Endothelial cell (in vitro differentiated cells): Measurements from ENCODE around the gene DIAPH2. TPM values are rescaled to one million over a fixed set of nuclear protein-coding genes. Genes with fewer than 3 reads are reported as not detected.

Experiments used
- DNase-seq: peaks from one replicate; pipeline ENCODE4 v3.0.0; 2021; ENCODE audit warnings: low spot score
- H3K27ac Mint-ChIP-seq: one replicate; pipeline ENCODE4 v1.8.0; 2021; ENCODE audit warnings: mixed read lengths, inconsistent platforms; ENCODE audit not compliant: unreplicated experiment
- H3K27me3 Mint-ChIP-seq: one replicate; pipeline ENCODE4 v1.8.0; 2021; ENCODE audit warnings: mild to moderate bottlenecking, moderate library complexity, mixed read lengths, inconsistent platforms; ENCODE audit not compliant: unreplicated experiment
- H3K36me3 Mint-ChIP-seq: one replicate; pipeline ENCODE4 v1.8.0; 2021; ENCODE audit warnings: mild to moderate bottlenecking, low read depth, mixed read lengths, inconsistent platforms; ENCODE audit not compliant: unreplicated experiment
- H3K4me1 Mint-ChIP-seq: one replicate; pipeline ENCODE4 v1.8.0; 2021; ENCODE audit warnings: mild to moderate bottlenecking, mixed read lengths, inconsistent platforms; ENCODE audit not compliant: unreplicated experiment
- H3K4me3 Mint-ChIP-seq: one replicate; pipeline ENCODE4 v1.8.0; 2021; ENCODE audit warnings: mild to moderate bottlenecking, mixed read lengths, inconsistent platforms; ENCODE audit not compliant: unreplicated experiment
- H3K9me3 Mint-ChIP-seq: one replicate; pipeline ENCODE4 v1.8.0; 2021; ENCODE audit warnings: mixed read lengths, inconsistent platforms; ENCODE audit not compliant: unreplicated experiment
- total RNA-seq: library from RNA; stranded (reverse); fragmentation: NEBNext Ultra II Directional; extraction: Animal tissue kit (Norgen Biotek cat#: 25700); gene quantifications from one replicate; pipeline ENCODE4 v1.2.1, GENCODE V29; 2021; ENCODE audit not compliant: unreplicated experiment
- TF ChIP-seq, protein P1 (sequence below): fragments of 200-600 bp; sonication (generic); IDR thresholded peaks from one replicate; pipeline ENCODE4 v1.5.0; 2021; ENCODE audit warnings: antibody characterized with exemption; ENCODE audit not compliant: unreplicated experiment

Gene DIAPH2
- total RNA-seq, 1 donor from 2014 or later = 45.3 TPM

DNA sequence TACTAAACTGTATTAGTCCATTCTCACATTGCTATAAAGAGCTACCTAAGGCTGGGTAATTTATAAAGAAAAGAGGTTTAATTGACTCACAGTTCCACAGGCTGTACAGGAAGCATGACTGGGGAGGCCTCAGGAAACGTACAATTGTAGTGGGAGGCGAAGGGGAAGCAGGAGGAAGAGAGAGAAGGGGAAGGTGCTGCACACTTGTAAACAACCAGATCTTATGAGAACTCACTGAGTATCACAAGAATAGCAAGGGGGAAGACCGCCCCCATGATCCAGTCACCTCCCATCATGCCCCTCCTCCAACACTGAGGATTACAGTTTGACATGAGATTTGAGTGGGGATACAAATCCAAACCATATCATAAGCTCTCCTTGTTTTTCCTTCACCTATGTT is 239.9 kb downstream of the DIAPH2 start:
- peaks cover 14% of the 10 kb centered on the region for H3K4me1 Mint-ChIP-seq
- H3K36me3 Mint-ChIP-seq = peaks cover 12% of the 10 kb centered on the region
- peaks cover 1% of the 10 kb centered on the region for H3K27me3 Mint-ChIP-seq
- H3K9me3 Mint-ChIP-seq = no peaks in the 10 kb centered on the region
- DNase-seq = no peak
- TF ChIP-seq, protein P1, sequence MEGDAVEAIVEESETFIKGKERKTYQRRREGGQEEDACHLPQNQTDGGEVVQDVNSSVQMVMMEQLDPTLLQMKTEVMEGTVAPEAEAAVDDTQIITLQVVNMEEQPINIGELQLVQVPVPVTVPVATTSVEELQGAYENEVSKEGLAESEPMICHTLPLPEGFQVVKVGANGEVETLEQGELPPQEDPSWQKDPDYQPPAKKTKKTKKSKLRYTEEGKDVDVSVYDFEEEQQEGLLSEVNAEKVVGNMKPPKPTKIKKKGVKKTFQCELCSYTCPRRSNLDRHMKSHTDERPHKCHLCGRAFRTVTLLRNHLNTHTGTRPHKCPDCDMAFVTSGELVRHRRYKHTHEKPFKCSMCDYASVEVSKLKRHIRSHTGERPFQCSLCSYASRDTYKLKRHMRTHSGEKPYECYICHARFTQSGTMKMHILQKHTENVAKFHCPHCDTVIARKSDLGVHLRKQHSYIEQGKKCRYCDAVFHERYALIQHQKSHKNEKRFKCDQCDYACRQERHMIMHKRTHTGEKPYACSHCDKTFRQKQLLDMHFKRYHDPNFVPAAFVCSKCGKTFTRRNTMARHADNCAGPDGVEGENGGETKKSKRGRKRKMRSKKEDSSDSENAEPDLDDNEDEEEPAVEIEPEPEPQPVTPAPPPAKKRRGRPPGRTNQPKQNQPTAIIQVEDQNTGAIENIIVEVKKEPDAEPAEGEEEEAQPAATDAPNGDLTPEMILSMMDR = no peak
- peak overlapping the region; percentile 53 for H3K4me3 Mint-ChIP-seq
- peak overlapping the region; percentile 78 for H3K27ac Mint-ChIP-seq

GRCh38 chrX:96929036-96929435 is 244.4 kb downstream of the DIAPH2 start:
- H3K4me1 Mint-ChIP-seq = peaks cover 14% of the 10 kb centered on the region
- H3K4me3 Mint-ChIP-seq = no peak overlapping the region
- no peak overlapping the region for H3K27ac Mint-ChIP-seq
- DNase-seq = no peak
- H3K27me3 Mint-ChIP-seq = no peaks in the 10 kb centered on the region
- no peaks in the 10 kb centered on the region for H3K9me3 Mint-ChIP-seq
- TF ChIP-seq, protein P1 = no peak
- peaks cover 8% of the 10 kb centered on the region for H3K36me3 Mint-ChIP-seq

DNA sequence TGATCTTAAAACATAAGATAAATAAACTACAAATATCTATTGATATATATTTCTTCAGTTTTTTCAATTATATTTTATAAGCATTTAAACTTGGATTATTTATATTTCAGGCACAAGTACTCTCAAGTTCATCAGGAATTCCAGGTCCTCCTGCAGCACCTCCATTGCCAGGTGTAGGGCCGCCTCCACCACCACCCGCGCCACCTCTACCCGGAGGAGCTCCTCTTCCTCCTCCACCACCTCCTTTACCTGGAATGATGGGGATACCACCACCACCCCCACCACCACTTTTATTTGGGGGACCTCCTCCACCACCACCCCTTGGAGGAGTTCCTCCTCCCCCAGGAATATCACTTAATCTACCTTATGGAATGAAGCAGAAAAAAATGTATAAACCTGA is 273.1 kb downstream of the DIAPH2 start:
- H3K27me3 Mint-ChIP-seq = peaks cover 2% of the 10 kb centered on the region
- H3K4me1 Mint-ChIP-seq = no peaks in the 10 kb centered on the region
- H3K36me3 Mint-ChIP-seq = peaks cover 40% of the 10 kb centered on the region
- DNase-seq = no peak
- H3K9me3 Mint-ChIP-seq = peaks cover 5% of the 10 kb centered on the region
- H3K4me3 Mint-ChIP-seq = no peak overlapping the region
- TF ChIP-seq, protein P1 = no peak
- H3K27ac Mint-ChIP-seq = no peak overlapping the region

GRCh38 chrX:96971812-96972211 is 287.2 kb downstream of the DIAPH2 start:
- no peak overlapping the region for H3K27ac Mint-ChIP-seq

DNA sequence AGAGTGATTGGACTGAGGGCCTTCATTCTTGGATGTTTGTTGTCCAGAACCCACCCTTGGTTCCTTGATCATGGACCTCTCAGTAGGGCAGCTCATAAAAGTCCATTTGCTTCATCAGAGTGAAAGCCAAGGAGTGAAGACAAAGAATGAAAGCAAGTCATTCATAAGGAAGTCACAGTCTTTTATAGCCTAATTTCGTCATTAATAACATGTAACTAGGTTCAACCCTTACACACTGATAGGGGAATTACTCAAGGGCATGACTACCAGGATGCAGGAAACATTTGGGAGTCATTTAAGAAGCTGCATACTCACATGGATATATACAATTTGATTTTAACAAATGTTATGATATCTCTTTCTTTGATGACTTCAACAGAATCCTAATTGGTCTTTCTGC is 294.3 kb downstream of the DIAPH2 start:
- DNase-seq = no peak
- Mint-ChIP-seq H3K9me3 (no peaks in the 10 kb centered on the region), H3K36me3 (no peaks in the 10 kb centered on the region), H3K27me3 (peaks cover 1% of the 10 kb centered on the region), H3K4me3 (no peak overlapping the region), H3K4me1 (peaks cover 3% of the 10 kb centered on the region), H3K27ac (no peak overlapping the region)
- TF ChIP-seq, protein P1 = no peak

More at GRCh38 chrX:96971812-96972211, 287.2 kb downstream of the DIAPH2 start:
- H3K9me3 Mint-ChIP-seq = no peaks in the 10 kb centered on the region
- no peak overlapping the region for H3K4me3 Mint-ChIP-seq
- H3K4me1 Mint-ChIP-seq = no peaks in the 10 kb centered on the region
- TF ChIP-seq, protein P1 = no peak
- no peaks in the 10 kb centered on the region for H3K27me3 Mint-ChIP-seq
- peaks cover 7% of the 10 kb centered on the region for H3K36me3 Mint-ChIP-seq
- DNase-seq = no peak
